Tibial nerve (tissue), 4 donors: Measurements from ENCODE around the gene STAB2. TPM values are rescaled to one million over a fixed set of nuclear protein-coding genes. Genes with fewer than 3 reads are reported as not detected.

Experiments
- DNase-seq, 2 donors: peaks; one replicate each; pipeline ENCODE4 v3.0.0-alpha.2; 2019; ENCODE audit warnings: low spot score in 2 of 2
- H3K27ac ChIP-seq, 4 donors: fragments of 200-600 bp; sonication (generic) in 3 of 4; one replicate each; pipeline ENCODE4 v1.5.1; 2017 to 2019; ENCODE audit warnings: mild to moderate bottlenecking in 1 of 4
- H3K27me3 ChIP-seq, 2 donors: fragments of 200-600 bp; sonication (generic) in 1 of 2; one replicate each; pipeline versions ENCODE4 v1.5.1 to v1.6.0; 2017 to 2019
- H3K36me3 ChIP-seq, 3 donors: fragments of 200-600 bp; sonication (generic); one replicate each; pipeline ENCODE4 v1.5.1; 2018 to 2019
- H3K4me1 ChIP-seq, 4 donors: fragments of 200-600 bp; sonication (generic) in 3 of 4; one replicate each; pipeline ENCODE4 v1.5.1; 2017 to 2019
- H3K4me3 ChIP-seq, 4 donors: fragments of 200-600 bp; sonication (generic) in 3 of 4; one replicate each; pipeline ENCODE4 v1.5.1; 2017 to 2019; ENCODE audit warnings: mild to moderate bottlenecking in 1 of 4, moderate library complexity in 1 of 4
- H3K9me3 ChIP-seq, 4 donors: fragments of 200-600 bp; sonication (generic) in 3 of 4; one replicate each; pipeline ENCODE4 v1.5.1; 2017 to 2019
- CTCF ChIP-seq, 5 experiments: fragments of 200-600 bp in 3 of 5; fragments of 450-650 bp in 2 of 5; sonication (generic) in 3 of 5; IDR thresholded peaks; one replicate each; pipeline ENCODE4 v1.5.1; 2016 to 2019; ENCODE audit warnings: antibody characterized with exemption in 5 of 5, mild to moderate bottlenecking in 3 of 5, moderate library complexity in 2 of 5
- EP300 ChIP-seq, 2 donors: sonication (generic); formaldehyde crosslinking; IDR thresholded peaks; one replicate each; pipeline ENCODE4 v1.6.1; 2017; ENCODE audit warnings: antibody characterized with exemption in 2 of 2, mild to moderate bottlenecking in 1 of 2
- POLR2A ChIP-seq, 2 donors: fragments of 450-650 bp; IDR thresholded peaks; one replicate each; pipeline ENCODE4 v1.6.1; 2017; ENCODE audit warnings: antibody characterized with exemption in 2 of 2, mild to moderate bottlenecking in 2 of 2, moderate library complexity in 2 of 2
- WGBS, 2 donors: methylation state at CpG; one replicate each; pipeline ENCODE4 v1.1.5; 2018; 5-methylcytosine and 5-hydroxymethylcytosine counted together
- total RNA-seq, 4 donors: library from RNA; depleted of rRNA; stranded (reverse); fragments of >200 nt; gene quantifications; one replicate each; pipeline ENCODE4 v1.1.0, GENCODE V29; 2016

The STAB2 gene
- total RNA-seq, 4 donors from 2014 or later = 0.20 TPM; not detected in 3

GRCh38 chr12:103589517-103589916 lies 2.4 kb downstream of the STAB2 start:
- Histone ChIP-seq H3K27ac (no peak overlapping the region), H3K4me3 (no peak overlapping the region), H3K27me3 (no peaks in the 10 kb centered on the region), H3K9me3 (no peaks in the 10 kb centered on the region), H3K36me3 (no peaks in the 10 kb centered on the region), H3K4me1 (no peaks in the 10 kb centered on the region)
- no peak for TF ChIP-seq CTCF (IDR thresholded peaks at IDR 0.05)
- no peak for TF ChIP-seq POLR2A (IDR thresholded peaks at IDR 0.05)
- TF ChIP-seq EP300 (IDR thresholded peaks at IDR 0.05) = no peak
- no peak for DNase-seq
- 54 to 57% methylated on average over 1 of the region's 1 CpG for WGBS, 2 donors

- no peak overlapping the region for H3K27ac ChIP-seq
- WGBS, 2 donors = 43 to 55% methylated on average over 1 of the region's 1 CpG
- H3K27me3 ChIP-seq = no peaks in the 10 kb centered on the region
- TF ChIP-seq EP300 (IDR thresholded peaks at IDR 0.05) = no peak
- DNase-seq = no peak
- no peak overlapping the region for H3K4me3 ChIP-seq
- H3K4me1 ChIP-seq = no peaks in the 10 kb centered on the region
- H3K36me3 ChIP-seq = no peaks in the 10 kb centered on the region
- no peaks in the 10 kb centered on the region for H3K9me3 ChIP-seq
Measured at GRCh38 chr12:103590271-103590670, 3.2 kb downstream of the STAB2 start.

GRCh38 chr12:103596981-103597380 lies 9.9 kb downstream of the STAB2 start:
- DNase-seq = no peak
- Histone ChIP-seq H3K27me3 (no peaks in the 10 kb centered on the region), H3K9me3 (no peaks in the 10 kb centered on the region), H3K4me1 (no peaks in the 10 kb centered on the region), H3K36me3 (no peaks in the 10 kb centered on the region), H3K27ac (no peak overlapping the region), H3K4me3 (no peak overlapping the region)
- TF ChIP-seq POLR2A (IDR thresholded peaks at IDR 0.05) (no peak), EP300 (IDR thresholded peaks at IDR 0.05) (no peak), CTCF (IDR thresholded peaks at IDR 0.05) (no peak)
- WGBS, 2 donors = 77 to 84% methylated on average over 4 of the region's 4 CpGs

- TF ChIP-seq POLR2A (IDR thresholded peaks at IDR 0.05) (no peak), EP300 (IDR thresholded peaks at IDR 0.05) (no peak), CTCF (IDR thresholded peaks at IDR 0.05) (no peak)
- Histone ChIP-seq H3K4me3 (no peak overlapping the region), H3K27ac (no peak overlapping the region), H3K4me1 (no peaks in the 10 kb centered on the region), H3K9me3 (no peaks in the 10 kb centered on the region), H3K36me3 (no peaks in the 10 kb centered on the region), H3K27me3 (no peaks in the 10 kb centered on the region)
- DNase-seq = no peak
Measured at GRCh38 chr12:103599274-103599673, 12.2 kb downstream of the STAB2 start.

GRCh38 chr12:103600967-103601728 lies 14.1 kb downstream of the STAB2 start:
- DNase-seq = no peak
- TF ChIP-seq EP300 (IDR thresholded peaks at IDR 0.05) = no peak
- TF ChIP-seq POLR2A (IDR thresholded peaks at IDR 0.05) = no peak
- TF ChIP-seq CTCF (IDR thresholded peaks at IDR 0.05) = no peak
- 74 to 75% methylated on average over 10 of the region's 10 CpGs for WGBS, 2 donors
- H3K4me3 ChIP-seq = no peak overlapping the region
- H3K27me3 ChIP-seq = no peaks in the 10 kb centered on the region
- H3K27ac ChIP-seq = no peak overlapping the region
- no peaks in the 10 kb centered on the region for H3K4me1 ChIP-seq
- H3K36me3 ChIP-seq = no peaks in the 10 kb centered on the region
- H3K9me3 ChIP-seq = peaks cover 0 to 7% (median 0%) of the 10 kb centered on the region in 4 donors
